ENCODE data around the gene SH3PXD2A.

The SH3PXD2A gene

DNA sequence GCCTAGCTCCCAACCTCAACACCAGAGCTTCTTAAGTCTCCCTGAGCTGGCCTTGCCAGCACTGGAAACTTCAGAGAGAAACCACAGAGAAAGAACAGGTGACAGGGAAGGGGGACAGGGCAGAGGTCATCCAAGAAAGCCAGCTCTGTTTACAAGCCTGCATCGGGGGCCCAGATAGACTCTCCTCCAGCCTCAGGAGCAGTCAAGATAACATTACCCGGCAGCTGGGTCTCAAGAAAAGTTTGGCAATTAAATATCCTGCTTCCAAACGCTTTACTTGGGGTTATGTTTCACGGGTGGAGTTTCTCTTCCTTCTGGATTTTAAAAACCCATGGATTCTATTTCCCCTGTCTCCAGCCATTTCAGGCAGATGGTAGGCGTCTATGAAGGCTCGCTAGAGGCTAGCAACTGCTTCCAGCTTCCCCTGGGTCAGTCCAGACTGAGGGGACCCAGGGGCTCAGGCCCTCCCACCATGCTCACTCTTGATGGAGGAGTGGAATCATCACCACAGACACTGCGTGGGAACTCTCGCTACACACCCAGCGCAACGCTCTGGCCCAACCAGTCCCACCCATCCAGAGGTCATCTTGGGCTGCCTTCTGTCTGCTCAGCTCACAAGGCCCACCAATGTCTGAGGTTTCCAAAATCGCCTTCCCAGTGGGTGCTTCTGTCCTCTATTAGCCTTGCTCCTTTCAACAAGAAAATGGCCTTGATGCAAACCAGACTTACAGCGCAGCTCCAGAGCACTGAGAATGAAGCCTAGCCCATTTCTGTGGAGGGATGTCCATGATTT lies 48.8 kb downstream of the SH3PXD2A start:
- no peak for DNase-seq

DNA sequence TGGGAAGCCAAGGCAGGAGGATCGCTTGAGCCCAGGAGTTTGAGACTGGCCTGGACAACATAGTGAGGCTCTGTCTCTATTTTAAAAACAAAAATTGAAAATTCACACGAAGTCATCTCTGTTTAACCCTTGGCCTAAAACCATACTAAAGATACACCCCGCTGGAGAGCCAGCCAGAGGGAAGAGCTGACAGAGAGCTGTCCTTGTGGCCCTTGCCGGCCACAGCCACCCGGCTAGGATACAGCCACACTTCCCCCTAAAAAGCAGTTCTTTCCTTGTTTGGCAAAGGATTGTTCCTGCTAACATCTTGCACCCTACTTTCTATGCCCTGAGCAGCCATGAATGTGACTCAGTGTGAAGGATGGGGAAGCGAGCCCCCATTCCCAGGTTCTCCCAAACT lies 49.6 kb downstream of the SH3PXD2A start:
- DNase-seq: no peak

DNA sequence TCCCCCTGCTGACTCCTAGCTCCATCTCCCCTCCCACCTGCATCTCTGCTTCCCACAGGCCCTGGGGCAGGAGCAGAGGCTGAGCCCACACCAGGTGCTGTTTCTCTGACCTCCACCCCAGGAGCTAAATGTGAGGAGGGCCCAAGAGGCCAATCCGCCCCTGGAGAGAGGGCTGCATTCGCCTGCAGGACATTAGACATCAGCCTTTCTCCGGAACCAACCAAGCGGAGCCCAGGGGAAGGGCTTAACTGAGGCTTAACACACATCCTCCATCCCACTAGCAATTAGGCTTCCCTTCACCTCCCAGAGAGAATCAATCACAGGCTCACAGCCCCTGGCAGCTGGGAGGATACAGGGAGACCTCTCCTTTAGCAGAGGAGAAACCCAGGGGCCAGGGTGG lies 50.5 kb downstream of the SH3PXD2A start:
- peak in 1 of 2 experiments; percentile 5 for DNase-seq

- DNase-seq: no peak
These were observed 51.4 kb downstream of the SH3PXD2A start for GRCh38 chr10:103803941-103804340.

GRCh38 chr10:103802637-103803353 lies 52.6 kb downstream of the SH3PXD2A start:
- no peak for DNase-seq

DNA sequence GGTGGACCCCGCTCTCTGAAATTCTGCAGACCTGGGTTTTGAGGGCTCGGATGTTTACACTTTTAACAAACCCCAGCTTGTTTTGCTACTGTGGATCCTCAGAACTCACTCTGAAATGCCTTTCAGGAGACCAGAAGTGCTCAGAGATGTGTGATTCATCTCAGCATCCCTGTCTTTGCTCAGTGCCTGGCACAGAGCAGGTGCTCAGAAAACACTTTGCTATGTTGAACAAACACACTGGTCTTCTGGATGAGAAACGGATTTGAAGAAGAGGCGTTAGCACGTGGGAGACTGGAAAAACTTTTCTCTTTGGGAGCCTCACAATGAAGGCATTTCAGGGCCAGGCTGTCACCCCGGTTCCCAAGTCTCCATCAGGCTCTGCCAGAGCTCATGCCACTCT lies 53.3 kb downstream of the SH3PXD2A start:
- DNase-seq: no peak

- DNase-seq: no peak
These were observed 54.4 kb downstream of the SH3PXD2A start for GRCh38 chr10:103800789-103801540.

GRCh38 chr10:103800089-103800488 lies 55.3 kb downstream of the SH3PXD2A start:
- no peak for DNase-seq

- no peak for DNase-seq
These were observed 56.0 kb downstream of the SH3PXD2A start for GRCh38 chr10:103799341-103799740.

DNA sequence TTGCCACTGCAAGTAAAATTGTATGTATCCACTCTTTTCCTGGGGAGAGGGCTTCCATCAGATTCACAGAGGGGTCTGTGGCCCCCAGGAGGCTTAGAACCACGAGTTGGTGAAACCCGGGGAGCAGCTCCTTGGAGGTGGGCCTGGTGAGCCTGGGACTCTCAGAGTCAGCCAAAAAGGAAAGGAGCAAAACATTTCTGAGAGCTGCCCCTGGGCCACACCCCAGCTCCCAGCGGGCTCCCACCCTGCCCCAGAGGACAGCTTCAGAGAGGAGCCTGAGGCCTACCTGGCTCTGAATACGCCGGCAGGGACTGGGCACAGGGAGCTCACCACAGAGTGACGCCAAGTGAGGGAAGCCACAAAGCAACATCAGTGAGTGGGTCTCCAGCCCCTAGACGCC lies 56.9 kb downstream of the SH3PXD2A start:
- no peak for DNase-seq

- DNase-seq: no peak
These were observed 57.5 kb downstream of the SH3PXD2A start for GRCh38 chr10:103797857-103798256.

GRCh38 chr10:103795634-103796270 lies 59.6 kb downstream of the SH3PXD2A start:
- no peak for DNase-seq

DNA sequence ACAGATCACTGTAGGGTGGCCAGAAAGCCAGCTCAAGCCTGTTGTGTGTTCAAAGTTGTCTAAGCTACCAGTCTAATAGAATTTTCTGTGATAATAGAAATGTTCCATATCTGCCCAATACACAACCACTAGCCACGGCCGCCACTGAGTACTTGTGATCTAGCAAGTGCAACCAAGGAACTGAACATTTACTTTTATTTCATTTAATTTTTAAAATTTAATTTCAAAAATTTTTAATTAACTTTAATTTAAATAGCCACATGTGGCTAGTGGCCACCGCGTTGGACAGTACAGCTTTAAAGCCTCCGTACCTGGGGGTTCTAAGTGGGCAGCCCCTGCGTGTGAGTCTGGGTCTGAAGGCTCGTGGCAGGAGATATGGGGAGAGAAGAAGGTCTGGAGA lies 60.4 kb downstream of the SH3PXD2A start:
- no peak for DNase-seq

DNA sequence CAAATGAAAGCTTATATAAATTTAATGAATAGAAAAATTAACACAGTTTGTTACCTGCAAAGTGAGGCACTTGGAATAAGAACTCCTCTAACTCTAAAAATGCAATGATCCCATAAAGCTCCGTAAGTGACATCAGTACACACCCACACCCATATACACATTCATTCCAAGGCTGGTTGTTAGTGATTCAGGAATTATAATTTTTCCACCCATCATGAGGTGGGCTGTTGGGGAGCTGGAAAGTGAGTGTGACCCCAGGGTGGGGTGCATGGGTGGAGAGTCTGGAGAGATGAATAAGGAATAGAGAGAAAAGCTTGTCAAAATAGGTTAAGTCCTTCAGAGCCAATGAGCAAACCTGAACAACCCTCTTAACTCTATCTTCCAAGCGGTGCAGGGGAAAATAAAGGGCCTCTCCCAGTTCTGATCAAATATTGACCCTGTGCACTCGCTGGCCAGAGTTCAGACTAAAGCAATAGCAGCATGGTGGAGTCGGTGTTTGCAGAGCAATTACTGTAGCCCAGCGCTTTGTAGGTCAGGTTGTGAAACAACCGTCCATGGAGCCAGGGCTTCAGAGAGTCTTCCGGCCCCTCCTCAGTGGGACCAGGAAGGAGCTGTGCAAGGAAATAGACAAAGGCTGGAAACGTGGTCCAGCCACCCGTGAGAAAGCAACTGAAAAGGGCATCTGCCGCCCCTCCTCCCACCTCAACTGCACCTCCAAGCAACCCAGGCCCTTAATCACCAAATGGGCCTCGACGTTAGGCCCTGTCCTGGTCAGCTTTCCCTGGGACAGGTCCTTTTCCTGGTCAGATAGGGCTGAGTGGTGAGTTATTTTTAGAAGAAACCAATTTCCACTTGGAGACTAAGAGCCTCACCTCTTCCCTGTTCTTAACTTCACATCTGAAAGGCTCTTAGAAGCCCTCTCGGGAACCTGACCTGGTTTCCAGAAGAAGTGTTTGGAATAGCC lies 61.2 kb downstream of the SH3PXD2A start:
- no peak for DNase-seq

DNA sequence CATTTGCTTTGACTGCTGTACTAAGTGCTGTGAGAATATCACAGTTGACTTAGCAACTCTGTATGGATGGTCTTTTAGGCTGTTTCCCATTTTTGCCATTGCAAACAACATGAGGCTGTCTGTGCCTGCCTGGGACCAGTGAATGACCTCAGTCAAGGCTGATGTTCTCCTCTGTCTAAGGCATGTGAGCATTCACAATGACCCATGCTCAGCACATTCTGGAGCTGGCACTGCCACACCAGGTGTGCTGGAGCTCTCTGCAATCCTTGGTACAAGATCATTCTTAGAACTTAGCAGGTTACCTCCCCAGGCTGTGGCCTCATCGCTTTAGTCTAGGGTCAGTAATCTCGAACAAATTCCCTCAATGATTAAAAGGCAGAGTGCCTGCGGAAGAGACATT lies 61.9 kb downstream of the SH3PXD2A start:
- no peak for DNase-seq

GRCh38 chr10:103792547-103792946 lies 62.8 kb downstream of the SH3PXD2A start:
- DNase-seq: no peak

GRCh38 chr10:103791858-103792257 lies 63.5 kb downstream of the SH3PXD2A start:
- no peak for DNase-seq

GRCh38 chr10:103791291-103791690 lies 64.1 kb downstream of the SH3PXD2A start:
- no peak for DNase-seq

DNA sequence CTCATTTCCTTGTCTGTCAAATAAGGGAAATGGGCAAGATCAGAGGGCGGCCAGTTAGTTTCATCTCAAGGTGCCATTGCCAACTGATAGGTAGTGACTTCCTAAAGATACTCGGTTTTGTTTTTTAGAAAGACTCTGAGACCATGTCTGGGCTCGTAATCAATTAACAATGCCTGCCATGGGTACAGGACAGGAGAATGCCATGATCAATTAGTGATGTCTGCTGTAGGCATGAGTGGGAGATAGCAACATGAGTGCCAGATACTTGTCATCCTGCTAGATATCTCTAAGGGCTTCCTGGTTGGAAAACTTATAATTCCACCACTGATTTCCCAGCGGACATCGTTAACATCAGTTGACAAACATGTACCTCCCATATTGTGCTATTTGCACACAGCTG lies 64.8 kb downstream of the SH3PXD2A start:
- no peak for DNase-seq

- DNase-seq: no peak
These were observed 65.6 kb downstream of the SH3PXD2A start for GRCh38 chr10:103789771-103790201.

- no peak for DNase-seq
These were observed 66.2 kb downstream of the SH3PXD2A start for GRCh38 chr10:103789161-103789560.

- no peak for DNase-seq
These were observed 68.0 kb downstream of the SH3PXD2A start for GRCh38 chr10:103787331-103787730.
